PFSK-1 (cell line): Measurements from ENCODE around the gene TRPM3.

Experiments used
- FOXP2 ChIP-seq: optimal IDR thresholded peaks from 2 replicates; pipeline ENCODE3; 2011; ENCODE audit warnings: borderline replicate concordance, control low read depth, inconsistent platforms; ENCODE audit not compliant: insufficient read depth; ENCODE audit errors: extremely low read length, extremely low read depth
- POLR2AphosphoS5 ChIP-seq: IDR thresholded peaks from 2 replicates; pipeline ENCODE4 v1.6.1; 2012; ENCODE audit warnings: low read depth, mild to moderate bottlenecking, control low read depth, low read length, moderate library complexity
- REST ChIP-seq, 2 experiments: IDR thresholded peaks; 2 replicates each; pipeline versions ENCODE4 v1.6.1 to v1.8.0; 2011 to 2012; ENCODE audit warnings: low read depth in 2 of 2, low read length in 2 of 2, control low read depth in 1 of 2, inconsistent platforms in 1 of 2, mild to moderate bottlenecking in 1 of 2, moderate library complexity in 1 of 2; ENCODE audit not compliant: insufficient read depth in 1 of 2
- SIN3A ChIP-seq: IDR thresholded peaks from 2 replicates; pipeline ENCODE4 v1.6.1; 2012; ENCODE audit warnings: mild to moderate bottlenecking, low read length, moderate library complexity, borderline replicate concordance; ENCODE audit not compliant: insufficient read depth
- TAF1 ChIP-seq: IDR thresholded peaks from 2 replicates; pipeline ENCODE4 v1.6.1; 2012; ENCODE audit warnings: low read length, control low read depth, borderline replicate concordance; ENCODE audit not compliant: insufficient read depth

GRCh38 chr9:70554881-70555280 lies 566.5 kb downstream of the TRPM3 start:
- TF ChIP-seq REST (IDR thresholded peaks at IDR 0.05; ENCODE audit: insufficient read depth in 1 of 2, low read depth in 2 of 2, low read length in 2 of 2) (no peak), TAF1 (no peak), SIN3A (no peak), POLR2AphosphoS5 (no peak), FOXP2 (no peak)
